DMS53 (cell line): Measurements from ENCODE around the gene TDRKH.
A peak's percentile ranks its signal among the peaks of the same experiment; 100 is the strongest.

Source experiments
- DNase-seq: peaks from one replicate; lab custom pipeline; 2025; lab: John Stamatoyannopoulos, UW

Gene TDRKH, protein sequence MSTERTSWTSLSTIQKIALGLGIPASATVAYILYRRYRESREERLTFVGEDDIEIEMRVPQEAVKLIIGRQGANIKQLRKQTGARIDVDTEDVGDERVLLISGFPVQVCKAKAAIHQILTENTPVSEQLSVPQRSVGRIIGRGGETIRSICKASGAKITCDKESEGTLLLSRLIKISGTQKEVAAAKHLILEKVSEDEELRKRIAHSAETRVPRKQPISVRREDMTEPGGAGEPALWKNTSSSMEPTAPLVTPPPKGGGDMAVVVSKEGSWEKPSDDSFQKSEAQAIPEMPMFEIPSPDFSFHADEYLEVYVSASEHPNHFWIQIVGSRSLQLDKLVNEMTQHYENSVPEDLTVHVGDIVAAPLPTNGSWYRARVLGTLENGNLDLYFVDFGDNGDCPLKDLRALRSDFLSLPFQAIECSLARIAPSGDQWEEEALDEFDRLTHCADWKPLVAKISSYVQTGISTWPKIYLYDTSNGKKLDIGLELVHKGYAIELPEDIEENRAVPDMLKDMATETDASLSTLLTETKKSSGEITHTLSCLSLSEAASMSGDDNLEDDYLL

DNA sequence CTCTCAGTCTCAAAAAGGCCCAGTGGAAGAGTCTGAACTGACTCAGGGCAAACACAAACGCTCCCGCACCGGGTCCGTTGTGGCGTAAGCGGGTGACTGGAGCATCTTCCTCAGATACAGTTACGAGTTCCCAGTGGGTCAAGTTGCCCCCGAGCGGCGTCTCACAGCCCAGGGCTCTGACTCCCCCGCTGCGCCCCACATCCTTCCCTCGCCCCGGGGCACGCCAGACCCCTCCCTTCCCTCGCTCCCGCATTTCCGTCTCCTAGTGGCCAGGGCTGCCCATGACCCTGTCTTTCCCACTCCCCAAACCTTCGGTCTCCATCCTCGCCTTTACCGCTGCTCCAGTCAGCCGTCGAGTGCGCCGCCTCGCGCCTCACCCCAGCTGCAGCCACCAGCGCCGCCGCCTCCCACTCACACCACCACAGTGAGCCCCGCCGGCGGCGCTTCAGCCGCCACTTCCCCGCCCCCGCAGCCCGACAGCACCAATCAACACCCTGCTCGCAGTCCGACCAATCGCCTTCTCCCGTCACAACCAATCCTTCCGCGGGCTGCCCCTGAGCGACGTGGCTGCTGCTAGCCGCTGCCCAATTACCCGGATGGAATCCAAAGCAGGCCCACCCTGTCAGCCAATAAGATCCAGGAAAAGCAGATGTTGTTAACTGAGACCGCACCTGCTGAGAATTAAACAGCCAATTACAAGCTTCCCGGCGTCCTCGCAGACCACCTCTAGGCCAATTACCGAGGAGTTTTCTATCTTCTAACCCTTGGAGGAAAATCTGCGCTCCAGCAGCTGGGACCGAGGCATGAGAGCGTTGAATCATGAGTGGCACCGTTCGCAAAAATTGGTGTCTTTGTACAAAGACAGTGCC is at the start of gene TDRKH:
Gene TDRKH, minus strand, starts transcription at position 430 of the 869 bp plus-strand sequence. CDS start 7,478 bp downstream, outside the sequence.
- DNase-seq = peak; percentile 99

DNA sequence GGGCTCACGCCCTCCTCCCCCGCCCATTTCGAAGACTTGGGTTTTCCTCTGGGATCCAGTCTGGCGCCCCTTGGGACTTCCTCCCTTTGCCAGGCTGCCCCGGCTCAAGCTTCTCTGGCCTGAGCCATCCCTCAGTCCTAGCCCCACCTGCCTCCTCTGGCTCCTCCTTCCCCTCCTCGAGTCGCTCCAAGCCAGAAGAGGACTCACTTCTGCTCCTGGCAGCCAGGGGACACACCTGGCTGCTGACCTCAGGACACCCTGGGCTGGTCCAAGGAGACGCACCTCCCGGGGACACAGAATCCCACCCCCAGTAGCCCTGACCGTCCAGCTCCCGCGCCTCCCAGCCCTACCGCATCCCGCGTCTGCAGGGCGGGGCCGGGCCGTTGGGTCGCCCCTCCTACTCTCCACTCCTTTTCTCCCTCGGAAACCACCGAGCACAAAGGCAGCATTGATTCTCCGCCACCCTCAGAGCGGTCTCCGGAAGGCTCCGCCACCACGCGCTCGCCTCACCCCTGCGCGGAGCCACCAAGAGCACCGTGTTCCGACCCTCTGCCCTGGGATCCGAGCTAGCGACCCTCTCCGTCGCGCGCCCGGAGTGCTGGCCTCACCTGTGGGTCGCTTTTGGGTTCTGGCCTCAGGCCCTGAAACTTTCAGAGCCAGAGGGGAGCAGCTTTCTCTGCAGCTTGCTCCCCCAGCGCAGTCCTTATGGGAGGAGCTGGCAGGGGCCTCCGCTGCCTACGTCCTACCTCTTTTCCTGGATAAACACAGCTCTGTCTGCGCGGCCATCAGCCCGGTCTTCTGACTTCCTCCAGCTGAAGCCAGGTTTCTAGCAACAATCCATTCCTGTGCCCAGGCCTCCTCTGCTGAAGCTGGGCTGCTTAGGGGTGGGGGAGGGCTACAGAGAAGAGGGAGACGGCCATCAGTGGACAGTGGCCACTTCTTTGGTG is 49.4 kb upstream of the TDRKH start, which contains the start of gene C2CD4D:
Gene C2CD4D, minus strand, starts transcription at position 364 of the 947 bp plus-strand sequence. CDS start 831 bp downstream, outside the sequence.
- peak; percentile 99 for DNase-seq

DNA sequence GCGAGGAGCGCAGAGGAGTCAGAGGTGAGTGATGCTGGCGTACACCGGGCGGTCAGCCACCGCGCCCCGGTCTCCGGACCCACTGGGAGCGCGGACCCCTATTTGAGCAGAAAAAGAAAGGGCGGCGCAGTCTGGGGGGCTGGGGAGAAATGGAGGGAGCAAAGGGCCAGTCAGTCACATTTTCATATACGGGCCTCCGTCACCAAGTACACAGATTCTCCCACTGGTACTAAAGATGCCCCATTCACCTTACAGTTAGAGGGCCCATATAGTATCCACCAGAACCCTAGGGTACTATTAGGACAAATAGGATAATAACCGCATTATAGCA is 48.7 kb upstream of the TDRKH start:
- no peak for DNase-seq

DNA sequence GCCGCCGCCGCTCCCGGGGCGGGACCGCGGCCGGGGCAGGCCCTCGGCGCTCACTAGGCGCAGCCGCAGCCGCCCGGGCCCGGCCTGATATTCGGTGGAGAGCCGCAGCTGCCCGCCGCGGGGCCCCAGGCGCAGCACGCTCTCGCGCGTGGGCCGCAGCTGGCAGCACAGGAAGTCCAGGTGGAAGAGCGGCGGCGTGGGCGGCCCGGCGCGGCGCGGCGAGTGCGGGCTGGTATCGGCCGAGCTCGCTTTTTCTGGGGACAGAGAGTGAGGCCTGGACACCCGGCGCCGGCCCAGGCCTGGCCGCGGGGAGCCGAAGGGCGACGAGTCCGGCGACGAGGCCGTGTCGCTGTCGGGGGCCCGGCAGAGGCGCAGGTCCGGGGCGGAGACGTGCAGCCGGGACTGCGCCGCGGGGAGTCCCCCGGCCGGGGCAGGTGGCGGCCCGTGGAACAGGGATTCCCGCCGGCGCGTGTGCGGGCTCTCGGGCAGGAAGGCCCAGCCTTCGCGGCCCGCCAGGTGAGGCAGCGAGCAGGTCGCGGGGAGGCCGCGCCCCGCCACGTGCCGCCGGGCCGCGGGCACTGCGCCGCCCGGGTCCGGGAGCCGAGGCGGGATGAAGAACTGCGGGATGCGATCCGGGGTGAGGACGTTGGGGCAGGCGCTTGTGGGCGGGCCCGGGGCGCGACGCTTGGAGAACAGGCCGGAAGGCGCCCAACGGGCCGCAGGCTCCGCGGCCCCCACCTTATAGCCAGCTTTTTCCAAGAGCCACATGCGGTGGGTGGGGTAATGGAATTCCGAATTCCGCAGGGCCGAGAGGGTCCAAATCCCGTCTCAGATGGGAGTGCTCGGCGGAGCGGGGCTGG is 48.2 kb upstream of the TDRKH start:
- peak; percentile 87 for DNase-seq

DNA sequence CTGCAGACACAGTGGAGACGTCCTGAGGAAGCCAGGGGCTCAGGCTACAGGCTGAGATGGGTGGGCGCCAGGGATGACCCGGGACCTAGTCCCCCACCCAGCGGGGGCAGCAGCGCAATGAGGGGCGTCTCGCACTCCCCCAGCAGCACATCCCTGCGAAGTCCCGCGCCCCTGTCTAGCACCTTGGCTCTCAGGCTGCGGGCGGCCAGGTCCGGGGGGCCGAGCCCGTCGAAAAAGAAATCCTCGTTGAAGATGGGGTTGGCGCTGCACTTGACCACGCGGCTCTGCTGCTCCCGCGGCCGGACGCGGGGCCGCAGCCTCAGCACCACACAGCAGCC is 47.6 kb upstream of the TDRKH start:
- no peak for DNase-seq

DNA sequence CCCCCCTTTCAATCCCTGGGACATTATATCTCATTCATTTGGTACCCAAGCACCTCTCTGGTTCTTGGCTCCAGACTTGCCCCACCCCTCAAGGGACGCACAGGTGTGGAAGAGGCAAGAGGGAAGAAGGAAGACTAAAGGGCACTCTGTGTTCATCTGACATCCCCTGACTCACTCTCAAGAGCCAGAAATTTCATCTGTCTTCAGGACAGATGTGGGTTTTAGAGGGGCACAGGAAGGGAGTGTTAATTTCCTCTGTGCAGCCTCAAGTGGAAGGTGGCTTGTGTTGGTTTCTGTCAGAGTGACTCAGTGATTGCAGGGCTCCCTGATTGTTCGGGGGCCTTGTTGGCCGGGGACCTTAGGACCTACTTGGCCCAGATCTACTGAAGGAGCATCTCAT is 46.9 kb upstream of the TDRKH start:
- peak; percentile 79 for DNase-seq

DNA sequence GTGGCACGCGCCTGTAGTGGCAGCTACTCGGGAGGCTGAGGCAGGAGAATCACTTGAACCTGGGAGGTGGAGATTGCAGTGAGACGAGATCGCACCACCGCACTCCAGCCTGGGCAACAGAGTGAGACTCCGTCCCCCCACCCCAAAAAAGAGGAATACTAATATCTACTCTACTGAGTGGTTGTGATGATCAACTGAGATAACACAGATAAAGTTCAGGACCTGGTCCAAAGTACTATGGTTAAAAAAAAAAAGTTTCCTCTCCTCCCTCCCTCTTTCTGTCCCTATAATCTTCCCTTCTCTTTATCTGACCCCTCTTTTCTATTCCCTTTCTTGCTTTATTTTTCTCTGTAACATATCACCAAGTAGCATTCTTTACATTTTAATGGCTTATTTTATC is 45.3 kb upstream of the TDRKH start:
- no peak for DNase-seq

DNA sequence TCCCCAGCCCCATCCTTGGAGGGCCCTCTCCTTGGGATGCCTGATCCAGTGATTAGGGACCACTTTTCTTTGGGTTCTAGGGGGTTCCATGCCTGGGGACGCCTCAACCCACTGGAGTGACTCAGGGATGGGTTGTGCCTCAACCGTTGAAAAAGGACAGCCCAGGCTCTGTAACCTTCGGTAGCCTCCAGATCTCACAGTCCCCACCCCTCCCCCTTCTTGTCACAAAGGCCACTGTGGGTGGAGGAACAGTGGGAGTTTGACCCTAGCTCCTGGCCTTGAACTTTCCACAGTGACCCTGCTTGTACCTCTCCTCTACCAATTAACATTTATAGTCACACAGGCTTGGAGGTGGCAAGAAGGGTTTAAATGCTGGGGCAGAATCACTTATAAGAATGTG is 43.9 kb upstream of the TDRKH start:
- DNase-seq = no peak

DNA sequence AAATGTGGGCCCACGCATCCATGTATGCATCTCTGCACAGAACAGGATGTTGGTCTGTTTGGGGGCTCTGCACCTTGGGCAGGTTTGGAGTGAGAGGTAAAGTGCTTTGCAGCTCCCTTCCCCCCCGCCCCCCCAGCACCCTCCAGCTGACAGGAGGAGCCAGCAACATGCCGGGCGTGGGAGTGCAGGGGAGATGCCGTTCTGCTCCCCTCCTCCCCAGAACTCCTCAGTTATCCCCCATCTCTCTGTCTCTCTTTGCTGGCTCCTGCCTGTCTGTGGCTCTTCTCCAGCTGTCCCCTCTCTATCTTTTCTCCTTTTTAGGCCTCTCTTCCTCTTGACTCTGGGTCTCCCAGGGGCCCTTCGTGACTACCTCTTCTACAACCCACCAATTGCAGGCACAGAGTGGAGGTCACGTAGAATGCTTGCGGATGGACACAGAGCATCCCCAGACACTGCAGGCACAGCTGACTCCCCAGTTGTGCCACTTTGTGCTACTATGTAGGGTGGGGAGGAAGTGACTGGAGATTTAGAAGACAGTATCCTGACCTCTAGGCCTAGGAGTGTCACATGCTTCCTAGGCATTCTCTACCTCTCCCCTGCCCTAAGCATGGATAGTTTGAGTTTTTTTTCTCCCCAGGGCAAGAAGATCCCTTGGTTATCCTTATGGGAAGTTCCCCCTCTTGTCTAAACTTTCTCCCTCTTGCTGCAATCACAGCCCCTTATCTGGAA is 43.0 kb upstream of the TDRKH start:
- no peak for DNase-seq

DNA sequence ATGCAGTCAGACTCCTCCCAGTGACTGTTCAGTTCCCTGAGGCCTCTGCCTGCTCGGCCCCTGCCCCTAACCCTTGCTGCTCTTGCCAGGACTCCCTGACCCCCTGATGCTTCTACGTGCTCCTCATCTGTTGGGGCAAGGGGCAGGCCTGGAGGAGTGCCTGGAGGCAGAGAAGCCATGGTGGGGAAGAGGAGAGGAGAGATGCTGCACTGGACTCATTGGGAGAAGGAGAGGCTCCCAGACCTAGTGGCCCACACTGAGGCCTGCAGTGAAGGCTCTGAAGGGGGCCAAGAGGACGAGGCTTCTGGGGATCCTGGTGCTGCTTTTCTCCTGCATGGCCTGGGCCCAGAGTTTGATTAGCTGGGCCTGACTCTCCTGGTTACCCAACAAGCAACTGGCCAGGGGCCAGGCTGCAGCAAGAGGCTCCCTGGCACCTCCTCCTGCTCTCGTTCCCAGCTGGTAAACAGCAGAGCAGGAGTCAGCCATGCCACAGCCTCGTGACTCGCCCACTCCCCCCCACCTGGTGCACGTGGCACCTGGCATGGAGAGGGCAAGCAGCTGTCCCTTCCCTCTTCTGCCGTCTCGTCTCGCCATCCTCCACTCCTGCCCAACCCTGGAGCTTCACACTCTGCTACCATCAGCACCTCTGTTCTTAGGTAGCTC is 42.1 kb upstream of the TDRKH start:
- peak; percentile 92 for DNase-seq

DNA sequence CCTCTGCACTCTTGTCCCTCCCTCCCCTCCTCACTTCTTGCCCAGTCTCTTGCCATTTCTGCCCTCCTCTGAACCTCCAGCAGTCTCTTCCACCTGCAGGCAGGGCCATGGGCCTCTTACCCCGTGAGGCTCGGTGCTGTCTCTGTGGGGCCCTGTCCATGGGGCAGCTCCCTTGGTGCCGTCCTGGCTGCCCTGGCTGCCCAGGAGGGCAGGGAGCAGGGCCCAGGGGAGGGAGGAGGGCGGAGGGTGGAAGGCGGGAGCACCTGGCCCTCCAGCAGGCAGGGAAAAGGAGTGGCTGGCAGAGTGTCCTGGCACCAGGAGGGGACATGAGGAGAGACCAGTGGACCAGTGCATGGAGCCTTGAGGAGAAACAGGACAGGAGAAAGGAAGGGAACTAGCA is 41.3 kb upstream of the TDRKH start, which contains the start of gene RORC:
Gene RORC, minus strand, starts transcription at position 198 of the 400 bp plus-strand sequence. Its CDS starts 38 bp downstream, at position 160.
- DNase-seq = peak; percentile 17

DNA sequence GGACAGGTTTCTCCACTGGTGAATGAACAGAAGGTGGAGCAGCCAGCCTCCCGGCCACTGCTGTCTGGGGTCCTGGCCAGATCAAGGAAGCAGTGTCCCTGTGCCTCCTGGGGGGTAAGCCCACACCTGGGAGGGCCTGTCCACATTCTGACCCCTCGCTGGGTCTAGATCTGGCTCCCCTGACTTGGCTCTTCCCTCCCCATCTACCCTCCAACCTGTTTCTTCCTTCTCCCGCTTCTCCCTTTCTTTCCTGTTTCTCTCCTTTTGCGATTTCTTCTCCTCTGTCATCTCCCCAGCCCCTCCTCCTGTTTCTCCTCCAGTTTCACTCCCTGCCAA is 40.9 kb upstream of the TDRKH start:
- DNase-seq = no peak

DNA sequence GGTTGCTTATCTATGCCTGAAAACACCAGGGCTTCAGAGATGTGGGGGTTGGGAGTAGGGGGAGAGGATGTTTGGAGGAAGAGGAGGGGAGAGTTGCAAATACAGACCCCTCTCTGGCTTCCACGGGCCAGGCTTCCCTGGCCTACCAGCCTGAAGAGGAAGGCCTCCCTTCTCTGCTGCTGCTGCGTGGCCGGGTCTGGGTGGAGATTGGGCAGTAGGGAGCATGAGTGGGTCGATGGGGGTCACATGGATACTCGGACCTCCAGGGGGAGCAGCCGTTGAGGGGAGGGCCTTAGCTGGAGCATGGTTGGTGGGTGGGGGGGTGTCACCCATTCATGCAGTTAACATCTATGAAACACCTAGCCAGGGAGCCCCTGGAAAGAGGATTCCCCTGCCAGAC is 39.8 kb upstream of the TDRKH start:
- DNase-seq = no peak

DNA sequence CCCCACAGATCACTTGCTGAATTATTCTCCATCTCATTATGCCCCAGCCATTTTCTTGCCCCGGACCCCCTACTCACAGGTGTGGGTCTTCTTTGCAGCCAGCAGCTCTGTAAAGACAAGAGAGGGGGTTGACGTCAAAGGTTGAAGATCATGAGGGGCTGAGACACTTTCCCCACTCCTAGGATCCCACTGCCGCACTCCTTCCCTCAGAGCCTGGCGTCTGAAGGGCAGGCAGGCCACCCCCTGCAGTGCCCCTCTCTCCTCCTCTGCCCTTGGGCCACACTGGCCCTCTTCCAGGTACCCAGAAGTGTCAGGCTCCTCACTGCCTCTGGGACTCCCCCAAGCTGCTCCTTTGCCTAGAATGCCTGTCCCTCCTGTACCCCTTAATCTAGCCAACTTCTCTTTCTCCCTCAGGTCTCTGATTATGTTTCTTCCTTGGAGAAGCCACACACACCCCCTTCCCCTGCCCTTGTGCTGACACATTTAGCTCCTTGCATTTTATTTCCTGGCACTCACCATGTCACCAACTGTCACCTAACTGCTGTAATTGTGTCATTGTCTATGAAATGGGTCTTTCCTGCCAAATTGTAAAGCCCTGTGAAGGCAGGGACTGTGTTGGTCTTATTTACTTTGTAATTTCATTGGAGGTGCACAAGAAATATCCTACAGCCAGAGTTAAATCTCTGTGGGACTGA is 39.2 kb upstream of the TDRKH start:
- DNase-seq = no peak

DNA sequence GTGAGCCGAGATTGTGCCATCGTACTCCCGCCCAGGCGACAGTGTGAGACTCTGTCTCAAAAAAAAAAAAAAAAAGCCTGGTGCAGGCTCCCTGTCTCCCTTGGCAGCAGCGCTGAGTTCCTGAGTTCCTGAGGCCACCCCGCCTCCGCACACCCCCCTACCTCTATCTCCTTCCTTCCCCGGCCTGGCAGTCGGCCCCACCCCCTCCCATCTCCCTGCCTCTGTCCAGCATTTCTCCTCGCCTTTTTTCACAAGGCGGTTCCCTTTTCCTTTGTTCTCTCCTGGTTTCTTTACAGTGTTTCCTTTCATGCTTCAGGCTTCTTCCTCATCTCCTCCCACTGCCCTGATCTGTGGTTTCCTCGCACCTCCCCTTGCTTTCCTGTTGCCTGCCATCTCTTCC is 38.6 kb upstream of the TDRKH start:
- no peak for DNase-seq

DNA sequence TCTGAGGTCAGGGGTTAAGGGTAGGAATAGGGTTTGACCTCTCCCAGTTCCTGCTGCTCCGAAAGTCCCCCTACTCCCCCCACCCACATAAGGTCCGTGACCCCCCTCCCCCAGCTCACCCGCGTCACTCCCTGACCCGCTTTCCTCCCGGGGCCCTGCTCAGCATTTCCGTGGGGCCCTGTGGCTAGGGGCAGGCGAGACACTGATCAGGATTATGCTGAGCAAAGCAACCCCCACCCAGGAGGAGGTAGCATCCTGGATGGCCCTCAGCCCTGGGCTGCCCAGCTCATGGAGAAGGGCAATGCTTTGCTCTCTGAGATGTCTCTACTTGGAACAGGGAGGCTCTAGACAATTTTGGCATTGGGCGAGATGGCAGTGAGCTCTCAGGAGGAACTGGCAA is 37.6 kb upstream of the TDRKH start:
- DNase-seq = no peak

DNA sequence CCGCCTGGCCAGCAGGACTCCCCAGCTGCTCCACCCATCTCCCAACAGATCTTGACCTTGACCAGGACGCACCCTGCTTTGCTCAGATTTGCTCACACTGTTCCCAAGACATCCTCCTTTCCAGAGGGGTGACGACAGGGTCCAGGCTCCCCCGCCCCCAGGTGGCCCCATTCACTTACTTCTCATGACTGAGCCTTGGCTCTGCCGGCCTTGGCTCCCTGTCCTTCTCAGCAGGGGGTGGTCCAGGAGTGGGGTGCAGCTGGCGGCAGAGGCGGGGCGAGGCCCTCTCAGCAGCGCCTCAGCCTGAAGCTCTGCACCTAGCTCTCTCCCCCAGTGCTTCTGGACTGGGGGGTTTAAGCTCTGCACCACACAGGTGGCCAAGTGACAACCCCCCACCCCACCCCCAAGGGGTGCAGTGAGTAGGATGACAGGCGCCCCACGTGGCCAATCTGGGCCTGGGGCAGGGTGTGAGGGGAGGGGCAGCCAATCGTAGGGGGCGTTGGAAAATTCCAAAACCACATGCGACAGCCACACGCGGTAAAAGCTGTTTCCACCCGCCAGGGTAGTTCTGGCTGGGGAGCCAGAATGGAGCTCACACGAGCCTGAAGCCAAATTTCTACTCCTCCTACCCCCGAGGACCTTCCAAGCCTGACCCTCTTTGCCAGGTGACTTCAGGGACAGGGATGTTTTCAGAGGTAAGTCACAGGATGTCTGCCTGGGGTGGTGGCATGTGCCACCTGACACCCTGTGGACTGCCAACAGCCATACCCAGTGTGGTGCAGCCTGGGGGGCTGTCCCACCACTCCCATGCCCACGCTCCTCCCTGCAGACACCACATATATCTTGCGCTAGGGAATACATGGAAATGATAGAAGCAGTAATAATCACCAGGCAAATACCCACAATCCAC is 35.7 kb upstream of the TDRKH start:
- DNase-seq = no peak

DNA sequence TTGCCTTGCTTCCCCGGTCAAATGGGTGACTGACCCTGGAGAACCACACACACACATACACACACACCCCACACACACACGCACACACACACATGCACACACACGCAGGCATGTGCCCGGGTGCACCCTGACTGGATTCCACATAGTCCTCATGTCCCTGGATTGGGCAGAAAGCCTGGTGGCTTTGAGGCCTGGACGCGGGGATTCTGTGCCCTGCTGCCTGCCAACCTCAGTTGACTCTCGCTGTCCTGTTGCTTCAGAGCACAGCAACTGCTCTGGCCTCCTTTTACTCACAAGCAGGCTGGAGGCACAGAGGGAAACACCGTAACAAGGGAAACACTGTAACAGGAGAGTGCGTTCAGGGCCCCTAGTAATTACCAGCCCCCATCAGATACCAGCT is 34.9 kb upstream of the TDRKH start:
- no peak for DNase-seq
